Measurements from ENCODE around the gene TIE1. TPM values are rescaled to one million over a fixed set of nuclear protein-coding genes. Genes with fewer than 3 reads are reported as not detected.

Gene TIE1
- total and polyA plus RNA-seq, 9 donors: 6.4 to 29.3 (median 11.5) TPM

GRCh38 chr1:43317817-43318471 is 17.2 kb downstream of the TIE1 start:
- Histone ChIP-seq H3K27me3 (no peaks in the 10 kb centered on the region), H3K36me3 (no peaks in the 10 kb centered on the region), H3K4me1 (ENCODE audit: insufficient read depth) (no peaks in the 10 kb centered on the region), H3K4me3 (no peak overlapping the region), H3K9me3 (no peaks in the 10 kb centered on the region), H3K27ac (no peak overlapping the region)
- TF ChIP-seq CTCF (IDR thresholded peaks at IDR 0.05) (no peak), EP300 (IDR thresholded peaks at IDR 0.05) (no peak), POLR2A (IDR thresholded peaks at IDR 0.05) (no peak)
- DNase-seq: peak in 1 of 5 donors; percentile 26
- 81 to 87% (median 85%) methylated on average over 15 of the region's 15 CpGs for WGBS, 3 donors
- intact Hi-C loops (cut with DNase I): no loop called here

GRCh38 chr1:43318831-43319230 is 18.0 kb downstream of the TIE1 start:
- H3K27ac ChIP-seq: no peak overlapping the region

GRCh38 chr1:43319288-43319687 is 18.5 kb downstream of the TIE1 start:
- H3K27ac ChIP-seq: no peak overlapping the region
- intact Hi-C loops (cut with DNase I): no loop called here
- WGBS, 3 donors: 93 to 99% (median 95%) methylated on average over 5 of the region's 5 CpGs
- no peaks in the 10 kb centered on the region for H3K36me3 ChIP-seq
- peak in 1 of 5 donors; percentile 17 for DNase-seq
- H3K4me1 ChIP-seq (ENCODE audit: insufficient read depth): no peaks in the 10 kb centered on the region
- H3K27me3 ChIP-seq: no peaks in the 10 kb centered on the region
- no peaks in the 10 kb centered on the region for H3K9me3 ChIP-seq
- TF ChIP-seq POLR2A (IDR thresholded peaks at IDR 0.05) (no peak), EP300 (IDR thresholded peaks at IDR 0.05) (no peak), CTCF (IDR thresholded peaks at IDR 0.05) (no peak)
- H3K4me3 ChIP-seq: no peak overlapping the region

More at GRCh38 chr1:43318831-43319230, 18.0 kb downstream of the TIE1 start:
- DNase-seq: no peak
- intact Hi-C loops (cut with DNase I): no loop called here
- Histone ChIP-seq H3K36me3 (no peaks in the 10 kb centered on the region), H3K9me3 (no peaks in the 10 kb centered on the region), H3K4me3 (no peak overlapping the region), H3K27me3 (no peaks in the 10 kb centered on the region), H3K4me1 (ENCODE audit: insufficient read depth) (no peaks in the 10 kb centered on the region)
- TF ChIP-seq POLR2A (IDR thresholded peaks at IDR 0.05) (no peak), CTCF (IDR thresholded peaks at IDR 0.05) (no peak), EP300 (IDR thresholded peaks at IDR 0.05) (no peak)
- WGBS, 3 donors: 84 to 89% (median 86%) methylated on average over 4 of the region's 4 CpGs

- no peaks in the 10 kb centered on the region for H3K9me3 ChIP-seq
- intact Hi-C loops (cut with DNase I): no loop called here
Observed at GRCh38 chr1:43319766-43320165, 19.0 kb downstream of the TIE1 start.

More at GRCh38 chr1:43319766-43320165, 19.0 kb downstream of the TIE1 start:
- H3K27me3 ChIP-seq: no peaks in the 10 kb centered on the region
- no peak overlapping the region for H3K4me3 ChIP-seq
- no peaks in the 10 kb centered on the region for H3K4me1 ChIP-seq (ENCODE audit: insufficient read depth)
- H3K27ac ChIP-seq: no peak overlapping the region
- no peaks in the 10 kb centered on the region for H3K36me3 ChIP-seq
- peak in 1 of 5 donors; percentile 14 for DNase-seq
- WGBS, 3 donors: 84 to 97% (median 96%) methylated on average over 2 to 3 of the region's 3 CpGs
- TF ChIP-seq EP300 (IDR thresholded peaks at IDR 0.05) (no peak), CTCF (IDR thresholded peaks at IDR 0.05) (no peak), POLR2A (IDR thresholded peaks at IDR 0.05) (no peak)

Data from ovary (tissue), 9 donors.